ENCODE measurements around the gene ZNF692.

- TF ChIP-seq CTCF (IDR thresholded peaks at IDR 0.05; ENCODE audit: low read depth, low read length, poor library complexity, severe bottlenecking), result no peak
- no peak for TF ChIP-seq EZH2phosphoT487 (IDR thresholded peaks at IDR 0.05; ENCODE audit: borderline replicate concordance, low read length)
Measured at GRCh38 chr1:248855580-248855979, 3.3 kb downstream of the ZNF692 start.

All from DOHH2 (cell line).